GM15510 (cell line): ENCODE data around the gene IL12RB1.

Experiments
- POLR2A ChIP-seq: IDR thresholded peaks from 3 replicates; pipeline ENCODE4 v1.6.1; 2011; ENCODE audit warnings: borderline replicate concordance; ENCODE audit not compliant: insufficient read length; ENCODE audit errors: extremely low read depth

Gene IL12RB1

DNA sequence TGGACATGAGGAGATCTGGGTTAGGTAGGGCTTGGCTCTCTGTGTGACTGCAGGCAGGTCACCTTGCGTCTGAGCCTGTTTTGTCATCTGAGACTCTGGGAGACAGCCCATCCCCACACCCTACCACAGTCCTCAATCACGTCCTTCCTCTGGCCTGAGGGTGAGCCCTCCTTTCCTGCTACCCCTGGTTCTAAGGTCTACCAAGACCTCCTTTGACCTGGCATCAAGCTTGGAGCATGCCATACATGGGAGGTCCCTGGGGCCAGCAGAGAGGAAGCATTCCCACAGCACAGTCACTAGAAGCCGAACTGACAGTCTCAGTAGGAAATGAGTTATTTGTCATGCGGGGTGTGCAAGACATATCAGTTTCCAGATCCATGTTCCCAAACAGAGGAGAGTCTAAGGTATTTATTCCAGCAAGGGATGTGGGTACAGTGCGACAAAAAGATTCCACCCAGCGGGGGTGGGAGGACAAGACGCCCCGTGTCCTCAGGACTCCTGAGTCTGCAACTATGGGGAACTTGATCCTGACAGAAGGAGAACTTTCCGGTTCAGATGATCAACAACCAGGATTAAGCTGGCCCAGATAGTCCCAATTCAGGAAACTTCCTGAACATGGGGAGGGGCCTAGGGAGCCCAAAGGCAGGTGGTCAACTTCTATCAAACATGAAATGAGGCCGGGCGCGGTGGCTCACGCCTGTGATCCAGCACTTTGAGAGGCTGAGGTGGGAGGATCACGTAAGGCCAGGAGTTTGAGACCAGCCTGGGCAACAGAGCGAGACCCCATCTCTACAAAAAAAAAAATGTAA is 69.3 kb downstream of the IL12RB1 start:
- TF ChIP-seq POLR2A: no peak

DNA sequence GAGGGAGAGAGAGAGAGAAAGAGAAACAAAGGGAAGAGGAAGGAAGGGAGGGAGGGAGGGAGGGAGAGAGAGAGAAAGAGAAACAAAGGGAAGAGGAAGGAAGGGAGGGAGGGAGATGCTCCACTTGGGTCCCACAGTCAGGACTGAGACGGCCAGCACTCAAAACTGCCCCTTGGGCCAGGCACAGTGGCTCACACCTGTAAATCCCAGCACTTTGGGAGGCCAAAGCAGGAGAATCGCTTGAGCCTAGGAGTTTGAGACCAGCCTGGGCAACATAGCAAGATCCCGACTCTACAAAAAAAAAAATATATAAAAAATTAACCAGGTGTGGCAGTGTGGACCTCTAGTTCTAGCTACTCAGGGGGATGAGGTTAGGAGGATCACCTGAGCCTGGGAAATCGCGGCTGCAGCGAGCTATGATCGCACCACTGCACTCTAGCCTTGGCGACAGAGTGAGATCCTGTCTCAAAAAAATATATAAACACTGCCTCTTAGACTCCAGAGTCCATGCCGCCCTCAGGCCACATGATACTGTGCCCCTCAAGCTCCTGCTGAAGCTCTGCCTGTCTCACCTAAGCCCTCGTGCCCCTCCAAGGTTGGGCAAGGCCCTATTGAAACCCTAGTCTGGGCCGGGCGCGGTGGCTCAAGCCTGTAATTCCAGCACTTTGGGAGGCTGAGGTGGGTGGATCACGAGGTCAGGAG is 70.4 kb downstream of the IL12RB1 start:
- TF ChIP-seq POLR2A: no peak

DNA sequence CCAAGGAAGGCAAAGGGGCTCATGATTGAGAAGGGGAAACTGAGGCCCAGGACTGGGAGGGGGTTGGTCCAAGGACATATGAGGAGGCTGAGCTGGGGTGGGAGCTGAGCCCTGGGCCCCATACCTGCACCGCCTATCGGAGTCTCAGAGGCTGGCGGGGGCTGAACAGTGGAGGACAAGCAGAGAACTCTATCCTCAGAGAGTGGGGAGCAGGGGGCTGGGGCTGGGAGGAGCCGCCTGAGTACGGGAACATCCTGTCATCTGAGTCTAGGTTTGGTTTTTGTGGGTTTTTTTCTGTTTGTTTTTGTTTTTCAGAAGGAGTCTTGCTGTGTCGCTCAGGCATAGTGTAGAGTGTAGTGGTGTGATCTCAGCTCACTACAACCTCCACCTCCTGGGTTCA is 72.5 kb downstream of the IL12RB1 start:
- no peak for TF ChIP-seq POLR2A

DNA sequence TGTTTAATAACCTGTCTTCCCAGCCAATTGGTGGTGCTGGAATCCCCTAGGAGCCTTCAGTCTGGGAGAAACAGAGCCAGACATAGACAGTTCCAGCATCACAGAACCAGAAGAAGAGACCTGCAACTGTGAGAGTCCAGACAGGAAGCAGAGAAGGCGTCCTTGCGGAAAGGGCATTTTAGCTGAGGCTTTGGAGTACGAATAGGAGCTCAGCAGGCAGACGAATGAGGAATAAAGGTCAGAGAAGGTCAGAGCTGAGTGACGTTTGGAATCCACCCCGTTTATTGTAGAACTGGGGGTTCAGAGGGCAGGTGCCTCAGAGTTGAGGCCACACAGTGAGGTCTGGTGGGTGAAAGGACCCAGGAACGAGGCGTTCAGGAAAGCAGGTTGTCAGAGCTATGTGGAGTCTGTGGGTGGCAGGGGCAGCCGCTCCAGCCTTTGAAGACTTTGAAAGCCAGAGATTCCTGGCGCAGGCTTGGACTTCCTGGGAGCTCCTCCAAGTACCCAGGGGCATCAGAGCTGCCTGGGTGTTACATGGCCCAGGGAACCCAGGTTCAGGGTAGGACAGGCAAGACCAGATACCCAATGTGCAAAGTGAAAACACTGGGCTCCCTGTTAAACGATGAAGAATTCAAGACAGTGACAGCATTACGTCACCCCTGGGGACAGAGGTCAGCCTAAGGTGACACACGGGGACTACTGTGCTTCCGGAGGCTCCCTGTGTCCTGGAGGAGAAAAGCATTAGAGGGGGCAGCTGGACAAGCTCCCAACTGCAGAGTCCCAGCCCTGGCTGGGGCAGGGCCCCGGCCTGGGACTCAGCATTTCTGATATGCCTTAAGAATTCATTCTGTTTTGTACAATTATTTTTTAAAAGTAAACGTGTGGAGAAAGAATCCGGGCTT is 73.3 kb downstream of the IL12RB1 start:
- no peak for TF ChIP-seq POLR2A

DNA sequence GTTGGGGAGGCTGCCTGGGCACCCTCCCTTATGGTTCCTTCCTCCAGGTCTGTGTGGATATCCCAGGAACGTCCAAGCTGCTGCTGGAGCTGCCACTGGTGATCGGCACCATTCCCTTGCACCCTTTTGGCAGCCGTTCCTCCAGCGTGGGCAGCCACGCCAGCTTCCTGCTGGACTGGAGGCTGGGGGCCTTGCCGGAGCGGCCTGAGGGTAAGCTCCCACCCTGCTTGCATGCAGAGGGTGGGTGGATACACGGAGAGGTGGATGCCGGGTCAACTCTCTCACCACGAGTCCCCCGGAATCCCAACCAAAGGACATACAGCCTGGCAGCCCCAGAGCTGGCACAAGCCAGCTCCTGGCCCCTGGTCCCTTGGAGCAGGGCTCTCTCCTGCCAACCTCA is 76.6 kb downstream of the IL12RB1 start:
- no peak for TF ChIP-seq POLR2A

DNA sequence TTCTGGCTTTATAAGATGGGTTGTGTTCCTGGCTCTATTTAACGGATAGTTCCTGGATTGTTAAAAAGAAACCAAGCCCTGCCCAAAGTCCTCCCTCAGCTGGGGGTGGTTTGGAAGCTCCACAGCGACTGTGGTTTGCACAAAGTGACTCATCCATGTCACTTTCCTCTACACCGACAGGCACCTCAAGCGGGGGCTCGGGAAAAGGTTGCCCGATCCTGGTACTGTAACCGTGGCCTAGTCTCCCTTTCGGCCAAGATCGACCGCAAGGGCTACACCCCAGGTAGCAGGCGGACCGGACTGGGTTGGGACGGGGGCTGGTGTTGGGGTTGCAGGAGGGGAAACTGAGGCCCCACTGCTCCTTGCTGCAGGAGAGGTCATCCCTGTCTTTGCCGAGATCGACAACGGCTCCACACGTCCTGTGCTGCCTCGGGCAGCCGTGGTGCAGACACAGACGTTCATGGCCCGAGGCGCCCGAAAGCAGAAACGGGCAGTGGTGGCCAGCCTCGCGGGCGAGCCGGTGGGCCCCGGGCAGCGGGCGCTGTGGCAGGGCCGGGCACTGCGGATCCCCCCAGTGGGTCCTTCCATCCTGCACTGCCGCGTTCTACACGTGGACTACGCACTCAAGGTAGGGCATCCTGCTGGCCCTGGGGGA is 77.2 kb downstream of the IL12RB1 start:
- TF ChIP-seq POLR2A: no peak
